Mammary epithelial cell (primary cell): ENCODE measurements around the gene GDA.

ENCODE experiments used
- CTCF ChIP-seq, 2 donors: IDR thresholded peaks in 1 of 2; conservative IDR thresholded peaks in 1 of 2; 2 replicates each; pipeline ENCODE4 v1.5.1; 2011 to 2012; ENCODE audit warnings: inconsistent platforms in 2 of 2, low read length in 2 of 2, mild to moderate bottlenecking in 2 of 2, control low read depth in 1 of 2, low read depth in 1 of 2; ENCODE audit not compliant: insufficient read depth in 1 of 2; ENCODE audit errors: extremely low read depth in 1 of 2
- EZH2 ChIP-seq: IDR thresholded peaks from 2 replicates; pipeline ENCODE4 v1.6.1; 2012; ENCODE audit warnings: low read length, inconsistent platforms, borderline replicate concordance

GRCh38 chr9:72165821-72166547 is 16.7 kb downstream of the GDA start:
- TF ChIP-seq EZH2, result no peak
- TF ChIP-seq CTCF (conservative IDR thresholded peaks at IDR 0.05 in 1 of 2, IDR thresholded peaks at IDR 0.05 in 1 of 2; ENCODE audit: extremely low read depth in 1 of 2, insufficient read depth in 1 of 2, low read depth in 1 of 2, low read length in 2 of 2), result no peak
